Measurements from ENCODE around the gene TRPC3. TPM values are rescaled to one million over a fixed set of nuclear protein-coding genes. Genes with fewer than 3 reads are reported as not detected.
"Not testable (repeated sequence)": the region's sequence is repeated elsewhere in the genome, so short reads cannot be mapped to it uniquely, and the experiment has no call there.

The TRPC3 gene
- polyA plus RNA-seq, 3 donors: 0.08 to 0.18 TPM; not detected in 1

DNA sequence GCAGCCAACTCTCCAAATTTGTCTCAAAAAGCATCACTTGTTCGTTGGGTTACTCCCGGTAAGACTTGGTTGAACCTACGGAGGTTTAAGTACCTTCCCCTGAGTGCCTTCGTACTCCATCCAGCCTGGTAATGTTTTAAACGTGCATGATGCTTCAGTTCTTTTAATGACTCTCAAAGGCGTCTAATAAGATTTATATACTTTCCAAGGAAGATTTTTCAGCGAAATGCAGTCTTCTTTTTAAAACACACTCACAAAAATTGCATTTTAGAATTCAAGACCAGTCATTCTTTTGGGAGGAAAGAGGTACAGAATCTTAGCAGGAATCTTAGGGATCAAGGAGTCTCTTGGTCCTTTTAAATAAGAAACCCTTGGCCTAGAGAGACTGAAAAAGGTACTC lies 430 bp upstream of the TRPC3 start:
- no peak overlapping the region for H3K27ac ChIP-seq (ENCODE audit: low read depth, low read length)
- 33 to 53% (median 42%) methylated on average over 7 of the region's 7 CpGs for WGBS, 3 donors

DNA sequence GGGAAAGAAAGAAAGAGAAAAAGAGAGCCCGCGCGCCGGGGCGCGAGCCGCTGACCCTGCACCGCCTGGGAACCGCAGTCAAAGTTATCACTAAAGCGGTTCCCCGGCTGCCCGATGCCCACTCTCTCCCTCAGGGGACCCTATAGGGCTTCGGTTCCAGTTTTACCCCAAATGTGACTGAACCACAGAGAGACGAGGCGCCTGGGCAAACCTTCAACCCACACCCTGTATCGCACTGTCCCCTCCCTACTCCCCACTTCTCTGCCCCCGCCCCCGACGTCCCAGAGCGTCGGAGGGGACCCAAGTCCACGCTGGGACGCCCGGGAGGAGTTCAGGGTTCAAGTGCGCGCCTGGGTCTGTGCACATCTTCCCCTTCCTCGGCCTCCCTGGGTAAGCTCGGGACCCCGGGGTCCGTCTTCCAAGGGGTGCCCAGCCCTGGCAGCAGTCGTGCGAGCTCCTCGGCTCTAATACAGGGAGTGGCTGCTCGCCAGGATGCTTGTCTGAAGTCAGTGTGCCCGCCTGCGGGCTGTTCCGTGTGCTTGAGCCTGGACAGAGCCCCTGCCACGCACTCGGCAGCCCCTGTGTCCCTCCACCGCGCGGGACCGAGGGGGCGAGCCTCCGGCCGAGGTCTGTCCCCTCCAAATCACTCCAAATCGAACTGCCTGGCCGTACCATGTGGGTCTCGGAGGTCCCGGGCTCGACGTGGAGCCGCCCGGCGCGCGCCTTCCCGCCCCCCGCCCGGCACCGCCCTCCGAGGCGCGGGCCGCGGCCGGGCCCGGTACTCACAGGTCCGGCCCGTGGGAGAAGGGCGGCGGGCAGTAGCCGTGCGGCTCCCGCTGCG lies 960 bp downstream of the TRPC3 start:
- H3K27ac ChIP-seq (ENCODE audit: low read depth, low read length): no peak overlapping the region
- WGBS, 3 donors: 1% methylated on average over 61 to 76 of the region's 76 CpGs

- H3K27ac ChIP-seq (ENCODE audit: low read depth, low read length): no peak overlapping the region
- 1 to 3% (median 2%) methylated on average over 33 to 34 of the region's 34 CpGs for WGBS, 3 donors
These were observed 1.6 kb downstream of the TRPC3 start for GRCh38 chr4:121950212-121950679.

GRCh38 chr4:121946644-121947043 lies 5.2 kb downstream of the TRPC3 start:
- 83 to 94% (median 91%) methylated on average over 3 of the region's 3 CpGs for WGBS, 3 donors
- H3K27ac ChIP-seq (ENCODE audit: low read depth, low read length): no peak overlapping the region

- 47 to 71% (median 50%) methylated on average over 4 of the region's 4 CpGs for WGBS, 3 donors
- H3K27ac ChIP-seq (ENCODE audit: low read depth, low read length): no peak overlapping the region
These were observed 7.9 kb downstream of the TRPC3 start for GRCh38 chr4:121943941-121944340.

DNA sequence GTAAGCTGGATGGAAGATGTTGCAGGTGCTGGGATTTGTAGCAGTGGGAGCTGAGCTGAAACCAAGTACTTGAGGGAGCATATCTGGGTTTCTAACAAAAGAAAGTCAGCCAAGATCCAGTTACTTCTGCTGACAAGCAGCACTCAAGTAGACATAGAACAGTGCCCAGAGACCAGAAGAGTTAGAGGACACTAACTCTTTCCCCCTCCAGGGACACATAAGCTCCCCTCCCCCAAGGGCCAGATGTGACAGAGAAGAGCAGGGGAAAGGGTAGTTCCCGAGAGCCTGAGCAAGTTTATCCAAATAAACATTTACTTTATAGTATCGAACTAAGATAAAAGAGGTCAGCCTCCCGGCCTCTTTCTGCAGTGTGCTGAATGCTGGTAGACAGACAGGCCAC lies 12.2 kb downstream of the TRPC3 start:
- whole genome bisulfite sequencing, 3 donors: 15 to 44% (median 43%) methylated on average over 3 of the region's 3 CpGs
- H3K27ac ChIP-seq (ENCODE audit: low read depth, low read length): no peak overlapping the region

GRCh38 chr4:121938282-121939092 lies 13.4 kb downstream of the TRPC3 start:
- 62 to 66% (median 66%) methylated on average over 5 of the region's 5 CpGs for WGBS, 3 donors
- H3K27ac ChIP-seq (ENCODE audit: low read depth, low read length): no peak overlapping the region

DNA sequence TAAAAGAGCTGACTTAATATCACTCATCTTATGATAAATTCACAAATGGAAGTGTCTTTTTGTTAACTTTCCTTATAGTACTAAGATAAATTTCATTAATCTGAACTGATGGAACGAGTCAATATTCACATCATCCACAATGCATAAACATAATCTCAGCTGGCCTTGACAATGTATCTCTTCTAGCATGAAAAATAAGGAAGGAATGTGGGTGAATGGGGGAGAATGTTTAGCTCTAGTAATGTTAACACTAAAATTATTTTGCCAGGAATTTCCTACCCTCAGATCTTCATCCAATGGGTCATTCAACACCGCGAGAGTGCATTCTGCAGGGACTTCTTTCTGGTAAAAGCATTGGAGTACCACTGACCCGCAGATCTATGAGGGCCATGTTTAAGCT lies 15.8 kb downstream of the TRPC3 start:
- 61 to 76% (median 75%) methylated on average over 4 of the region's 4 CpGs for whole genome bisulfite sequencing, 3 donors
- no peak overlapping the region for H3K27ac ChIP-seq (ENCODE audit: low read depth, low read length)

- 64 to 85% (median 74%) methylated on average over 1 of the region's 1 CpG for WGBS, 3 donors
- H3K27ac ChIP-seq (ENCODE audit: low read depth, low read length): no peak overlapping the region
These were observed 17.2 kb downstream of the TRPC3 start for GRCh38 chr4:121934635-121935034.

- WGBS, 3 donors: 64 to 69% (median 67%) methylated on average over 59 of the region's 59 CpGs
These were observed 19.5 kb downstream of the TRPC3 start for GRCh38 chr4:121932212-121932974.

DNA sequence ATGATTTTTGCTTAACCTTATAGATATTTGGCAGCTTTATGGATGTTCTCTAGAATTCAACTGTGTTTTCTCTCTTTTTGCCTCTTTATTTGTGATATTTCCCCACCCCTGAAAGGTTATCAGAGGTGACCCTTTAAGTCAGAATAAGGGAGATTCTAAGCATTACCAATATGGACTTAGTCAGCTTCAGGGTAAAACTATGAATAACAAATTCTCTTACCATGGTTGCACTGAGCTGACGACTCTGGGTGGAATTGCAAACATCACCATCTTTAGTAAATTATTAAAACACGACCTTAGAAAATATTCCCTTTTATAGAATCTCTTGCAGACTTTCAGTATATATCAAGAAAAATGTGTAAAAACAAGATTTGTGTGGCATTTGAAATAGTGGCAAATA lies 21.6 kb downstream of the TRPC3 start:
- no peak overlapping the region for H3K27ac ChIP-seq (ENCODE audit: low read depth, low read length)
- 33 to 68% (median 66%) methylated on average over 2 of the region's 2 CpGs for WGBS, 3 donors

More at GRCh38 chr4:121932212-121932974, 19.5 kb downstream of the TRPC3 start:
- no peak overlapping the region for H3K27ac ChIP-seq (ENCODE audit: low read depth, low read length)

- H3K27ac ChIP-seq (ENCODE audit: low read depth, low read length): no peak overlapping the region
- WGBS, 3 donors: 60 to 87% (median 82%) methylated on average over 1 of the region's 1 CpG
These were observed 23.9 kb downstream of the TRPC3 start for GRCh38 chr4:121927948-121928347.

DNA sequence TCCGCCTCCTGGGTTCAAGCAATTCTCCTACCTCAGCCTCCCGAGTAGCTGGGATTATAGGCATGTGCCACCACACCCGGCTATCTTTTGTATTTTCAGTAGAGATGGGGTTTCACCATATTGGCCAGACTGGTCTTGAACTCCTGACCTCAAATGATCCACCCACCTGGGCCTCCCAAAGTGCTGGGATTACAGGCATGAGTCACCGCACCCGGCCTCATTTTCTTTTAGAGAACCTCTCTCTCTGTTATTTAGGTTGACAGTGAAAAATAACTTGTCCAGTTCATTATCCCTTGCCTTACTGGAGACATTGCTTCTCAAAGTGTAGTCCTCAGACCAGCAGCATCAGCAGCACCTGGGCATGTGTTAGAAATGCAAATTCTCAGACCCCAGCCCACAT lies 25.4 kb downstream of the TRPC3 start:
- WGBS, 3 donors: 87 to 92% (median 89%) methylated on average over 5 of the region's 5 CpGs
- not testable (repeated sequence) for H3K27ac ChIP-seq (ENCODE audit: low read depth, low read length)

GRCh38 chr4:121923306-121923705 lies 28.6 kb downstream of the TRPC3 start:
- H3K27ac ChIP-seq (ENCODE audit: low read depth, low read length): no peak overlapping the region
- WGBS, 3 donors: 67 to 84% (median 70%) methylated on average over 1 of the region's 1 CpG

DNA sequence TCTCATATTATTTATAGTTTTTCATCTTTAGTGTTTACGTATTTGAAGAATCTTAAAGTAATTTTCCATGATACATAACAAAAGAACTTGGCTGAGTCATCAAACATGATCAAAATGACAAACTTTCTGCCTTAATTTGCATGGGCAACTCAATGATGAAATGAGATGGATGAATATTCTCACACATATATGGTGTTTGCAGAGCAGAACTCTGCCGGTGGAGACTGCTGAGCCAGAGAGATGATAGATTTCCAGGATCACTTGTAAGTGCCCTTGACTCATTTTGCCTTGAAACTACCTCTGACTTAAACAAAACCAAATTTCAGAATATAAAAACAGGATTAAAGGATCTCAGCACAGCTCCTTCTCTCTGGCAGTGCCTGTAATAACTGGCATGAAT lies 38.2 kb downstream of the TRPC3 start:
- WGBS, 3 donors: 71 to 84% (median 84%) methylated on average over 2 of the region's 2 CpGs

GRCh38 chr4:121908346-121908745 lies 43.5 kb downstream of the TRPC3 start:
- 92 to 95% (median 93%) methylated on average over 1 of the region's 1 CpG for WGBS, 3 donors
- H3K27ac ChIP-seq (ENCODE audit: low read depth, low read length): no peak overlapping the region

More for the DNA sequence above, 38.2 kb downstream of the TRPC3 start:
- no peak overlapping the region for H3K27ac ChIP-seq (ENCODE audit: low read depth, low read length)

DNA sequence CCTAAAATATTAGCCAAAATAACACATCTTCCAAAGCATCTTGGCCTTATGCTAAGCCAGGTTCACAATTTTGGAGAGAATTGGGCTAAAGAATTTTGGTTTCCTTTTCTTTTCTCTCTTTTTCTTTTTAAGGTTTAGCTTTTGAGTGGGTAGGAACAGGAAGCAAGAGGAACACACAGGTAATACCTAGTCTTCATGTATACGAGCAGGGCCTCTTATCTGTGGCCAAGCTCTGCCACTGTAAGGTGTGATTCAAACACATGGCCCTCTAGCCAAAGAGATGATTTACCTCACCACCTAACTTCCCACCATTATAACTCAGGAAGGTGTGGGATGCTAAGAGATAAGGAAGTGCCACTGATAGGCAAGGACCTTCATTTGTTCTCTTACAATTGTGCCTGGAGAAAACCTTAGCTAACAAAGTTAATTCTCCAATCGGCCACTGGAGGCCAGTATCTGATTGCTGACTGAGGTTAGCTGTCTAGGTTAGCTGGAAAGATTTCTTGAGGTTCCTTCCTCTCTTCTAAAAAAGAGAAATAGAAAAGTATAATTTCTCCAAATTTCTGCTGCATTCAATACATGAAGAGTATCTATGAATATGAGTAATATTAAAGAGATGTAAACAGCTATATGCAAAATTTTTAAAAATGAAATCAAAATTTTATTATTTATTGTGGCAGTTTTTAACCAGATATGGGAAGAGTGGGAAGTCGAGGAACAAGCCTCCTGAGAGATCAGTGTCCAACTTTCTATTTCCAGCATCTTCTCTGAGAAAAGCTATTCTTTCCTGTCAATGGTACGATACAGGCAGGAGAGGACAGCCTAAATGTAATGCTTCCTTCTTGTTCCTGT lies 51.5 kb downstream of the TRPC3 start:
- WGBS, 3 donors: 54 to 60% (median 55%) methylated on average over 4 of the region's 4 CpGs
- H3K27ac ChIP-seq (ENCODE audit: low read depth, low read length): no peak overlapping the region

DNA sequence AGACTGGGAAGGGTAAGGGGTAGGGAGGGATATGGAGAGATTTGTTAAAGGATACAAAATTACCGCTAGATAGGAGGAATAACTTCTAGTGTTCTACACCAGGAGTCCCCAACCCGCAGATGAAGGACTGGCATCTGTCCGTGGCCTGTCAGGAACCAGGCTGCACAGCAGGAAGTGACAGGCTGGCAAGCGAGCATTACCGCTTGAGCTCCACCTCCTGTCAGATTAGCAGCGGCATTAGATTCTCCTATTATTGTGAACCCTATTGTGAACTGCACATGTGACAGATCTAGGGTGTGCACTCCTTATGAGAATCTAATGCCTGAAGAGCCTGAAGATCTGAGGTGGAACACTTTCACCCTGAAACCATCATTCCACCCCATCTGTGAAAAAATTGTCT lies 53.7 kb downstream of the TRPC3 start:
- no peak overlapping the region for H3K27ac ChIP-seq (ENCODE audit: low read depth, low read length)
- 19 to 38% (median 36%) methylated on average over 6 of the region's 6 CpGs for WGBS, 3 donors

Data from adipose tissue (tissue), 3 donors.